ENCODE measurements around the gene POU4F1.

The POU4F1 gene

GRCh38 chr13:78589206-78589605 lies 14.1 kb downstream of the POU4F1 start:
- DNase-seq, result no peak

GRCh38 chr13:78587395-78587794 lies 16.0 kb downstream of the POU4F1 start:
- DNase-seq, result no peak

GRCh38 chr13:78586706-78587105 lies 16.6 kb downstream of the POU4F1 start:
- DNase-seq, result no peak

- DNase-seq, result no peak
Observed at GRCh38 chr13:78576261-78576660, 27.1 kb downstream of the POU4F1 start.

- no peak for DNase-seq
Observed at GRCh38 chr13:78572459-78572858, 30.9 kb downstream of the POU4F1 start.

GRCh38 chr13:78569029-78569428 lies 34.3 kb downstream of the POU4F1 start:
- no peak for DNase-seq

GRCh38 chr13:78566631-78567030 lies 36.7 kb downstream of the POU4F1 start:
- DNase-seq, result no peak

GRCh38 chr13:78562237-78562889 lies 41.0 kb downstream of the POU4F1 start:
- no peak for DNase-seq
